ENCODE data around the gene GADD45GIP1.

The GADD45GIP1 gene

DNA sequence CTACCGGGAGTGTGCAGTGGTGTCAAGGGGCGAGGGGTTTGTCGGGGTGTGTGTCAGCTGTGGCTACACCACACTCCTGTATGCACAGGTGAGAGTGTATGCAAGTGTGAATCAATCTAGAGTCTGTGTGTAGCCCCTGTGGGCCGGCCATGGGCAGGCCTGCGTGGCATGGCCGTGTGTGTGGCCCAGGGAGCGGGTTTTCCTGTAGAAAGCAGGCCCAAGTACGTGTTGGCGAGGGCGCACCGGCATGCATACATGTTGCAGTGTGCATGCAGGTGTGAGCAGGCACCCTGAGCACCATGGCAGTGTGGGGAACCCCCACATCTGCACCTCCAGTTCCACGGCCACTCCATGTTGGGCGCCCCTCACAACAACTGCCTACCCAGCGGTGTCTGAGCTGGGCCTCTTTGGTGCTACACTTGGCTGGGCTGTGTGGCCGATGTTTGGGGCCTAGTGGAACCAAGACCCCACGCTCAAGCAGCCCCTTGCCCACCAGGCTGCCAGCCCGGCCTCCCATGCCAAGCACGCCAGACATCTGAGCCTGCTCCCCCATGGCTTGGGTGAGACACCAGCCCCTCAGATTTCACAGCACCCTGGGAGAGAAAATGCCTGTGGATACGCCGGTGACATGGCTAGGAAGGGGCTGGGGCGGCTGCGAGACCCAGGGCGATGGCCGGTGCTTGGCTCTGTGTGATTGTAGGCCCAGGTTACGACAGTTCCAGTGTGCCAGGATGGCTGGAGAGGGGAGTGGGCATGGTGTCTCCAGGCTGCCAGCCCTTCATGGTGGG, 40.4 kb upstream of the GADD45GIP1 start:
- Histone ChIP-seq H3K36me3 (ENCODE audit: insufficient read depth, low read length) (no peaks in the 10 kb centered on the region), H3K9ac (ENCODE audit: low read length) (no peak overlapping the region), H3K4me3 (ENCODE audit: low read depth, low read length, poor library complexity, severe bottlenecking) (no peak overlapping the region), H4K20me1 (ENCODE audit: insufficient read depth, low read length) (no peaks in the 10 kb centered on the region), H3K4me1 (ENCODE audit: insufficient read depth, low read length, severe bottlenecking) (no peaks in the 10 kb centered on the region), H3K9me2 (ENCODE audit: low read depth, low read length) (no peaks in the 10 kb centered on the region), H3K27me3 (ENCODE audit: insufficient read depth, low read length) (peaks cover 10% of the 10 kb centered on the region; the same call in 1 of the 2 replicates), H3K9me3 (ENCODE audit: low read length) (no peaks in the 10 kb centered on the region), H3K27ac (ENCODE audit: low read depth, low read length, poor library complexity, severe bottlenecking) (no peak overlapping the region), H3F3A (ENCODE audit: insufficient read depth, low read length) (no peaks in the 10 kb centered on the region), H3K79me2 (ENCODE audit: insufficient read depth, low read length) (no peaks in the 10 kb centered on the region), H2AFZ (ENCODE audit: low read length) (no peak overlapping the region), H3K4me2 (ENCODE audit: low read length) (no peak overlapping the region)
- TF ChIP-seq EZH2 (IDR thresholded peaks at IDR 0.05; ENCODE audit: borderline replicate concordance, low read length): no peak
- TF ChIP-seq, protein P1, sequence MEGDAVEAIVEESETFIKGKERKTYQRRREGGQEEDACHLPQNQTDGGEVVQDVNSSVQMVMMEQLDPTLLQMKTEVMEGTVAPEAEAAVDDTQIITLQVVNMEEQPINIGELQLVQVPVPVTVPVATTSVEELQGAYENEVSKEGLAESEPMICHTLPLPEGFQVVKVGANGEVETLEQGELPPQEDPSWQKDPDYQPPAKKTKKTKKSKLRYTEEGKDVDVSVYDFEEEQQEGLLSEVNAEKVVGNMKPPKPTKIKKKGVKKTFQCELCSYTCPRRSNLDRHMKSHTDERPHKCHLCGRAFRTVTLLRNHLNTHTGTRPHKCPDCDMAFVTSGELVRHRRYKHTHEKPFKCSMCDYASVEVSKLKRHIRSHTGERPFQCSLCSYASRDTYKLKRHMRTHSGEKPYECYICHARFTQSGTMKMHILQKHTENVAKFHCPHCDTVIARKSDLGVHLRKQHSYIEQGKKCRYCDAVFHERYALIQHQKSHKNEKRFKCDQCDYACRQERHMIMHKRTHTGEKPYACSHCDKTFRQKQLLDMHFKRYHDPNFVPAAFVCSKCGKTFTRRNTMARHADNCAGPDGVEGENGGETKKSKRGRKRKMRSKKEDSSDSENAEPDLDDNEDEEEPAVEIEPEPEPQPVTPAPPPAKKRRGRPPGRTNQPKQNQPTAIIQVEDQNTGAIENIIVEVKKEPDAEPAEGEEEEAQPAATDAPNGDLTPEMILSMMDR (IDR thresholded peaks at IDR 0.05; ENCODE audit: low read length): no peak

DNA sequence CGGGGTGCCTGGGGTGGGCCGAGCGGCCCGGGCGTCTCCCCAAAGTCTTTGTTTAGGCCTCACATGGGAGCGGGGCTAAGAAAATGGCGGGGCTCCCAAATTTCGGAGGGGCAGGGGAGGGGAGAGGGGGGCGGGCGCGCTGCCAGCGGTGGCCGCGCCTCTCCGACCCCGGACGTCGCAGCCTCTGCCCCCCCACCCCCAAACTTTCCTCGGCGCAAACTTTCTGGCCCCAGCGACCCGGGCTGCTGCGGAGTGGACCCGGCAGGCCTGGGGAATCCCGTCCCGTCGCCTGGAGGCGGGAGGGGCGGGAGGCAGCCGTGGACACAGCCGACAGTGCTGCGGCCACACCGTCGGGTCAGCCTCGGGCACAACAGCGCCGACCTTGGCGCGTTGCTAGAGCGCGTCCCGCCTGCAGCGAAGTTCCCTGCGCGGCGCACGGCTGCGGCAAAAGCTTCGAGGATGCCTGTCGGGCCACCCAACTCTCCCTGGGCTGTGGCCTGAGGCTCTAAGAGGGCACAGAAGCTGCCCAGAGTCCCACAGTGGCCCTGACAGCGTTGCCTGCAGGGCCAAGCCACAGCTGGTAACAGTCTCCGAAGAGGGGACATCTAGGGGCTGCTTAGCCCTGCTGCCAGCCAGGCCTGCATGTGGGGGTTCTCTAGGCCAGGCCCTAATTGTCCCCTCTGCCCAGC, 39.5 kb upstream of the GADD45GIP1 start:
- no peak overlapping the region for H3K9ac ChIP-seq (ENCODE audit: low read length)
- H2AFZ ChIP-seq (ENCODE audit: low read length): no peak overlapping the region
- H3K79me2 ChIP-seq (ENCODE audit: insufficient read depth, low read length): no peaks in the 10 kb centered on the region
- no peaks in the 10 kb centered on the region for H3K36me3 ChIP-seq (ENCODE audit: insufficient read depth, low read length)
- H3K9me3 ChIP-seq (ENCODE audit: low read length): no peaks in the 10 kb centered on the region
- no peaks in the 10 kb centered on the region for H3K9me2 ChIP-seq (ENCODE audit: low read depth, low read length)
- no peak for TF ChIP-seq EZH2 (IDR thresholded peaks at IDR 0.05; ENCODE audit: borderline replicate concordance, low read length)
- TF ChIP-seq, protein P1 (IDR thresholded peaks at IDR 0.05; ENCODE audit: low read length): no peak
- peaks cover 10% of the 10 kb centered on the region; the same call in 1 of the 2 replicates for H3K27me3 ChIP-seq (ENCODE audit: insufficient read depth, low read length)
- no peak overlapping the region for H3K27ac ChIP-seq (ENCODE audit: low read depth, low read length, poor library complexity, severe bottlenecking)
- no peaks in the 10 kb centered on the region for H4K20me1 ChIP-seq (ENCODE audit: insufficient read depth, low read length)
- no peaks in the 10 kb centered on the region for H3K4me1 ChIP-seq (ENCODE audit: insufficient read depth, low read length, severe bottlenecking)
- H3F3A ChIP-seq (ENCODE audit: insufficient read depth, low read length): no peaks in the 10 kb centered on the region
- H3K4me2 ChIP-seq (ENCODE audit: low read length): no peak overlapping the region
- no peak overlapping the region for H3K4me3 ChIP-seq (ENCODE audit: low read depth, low read length, poor library complexity, severe bottlenecking)

DNA sequence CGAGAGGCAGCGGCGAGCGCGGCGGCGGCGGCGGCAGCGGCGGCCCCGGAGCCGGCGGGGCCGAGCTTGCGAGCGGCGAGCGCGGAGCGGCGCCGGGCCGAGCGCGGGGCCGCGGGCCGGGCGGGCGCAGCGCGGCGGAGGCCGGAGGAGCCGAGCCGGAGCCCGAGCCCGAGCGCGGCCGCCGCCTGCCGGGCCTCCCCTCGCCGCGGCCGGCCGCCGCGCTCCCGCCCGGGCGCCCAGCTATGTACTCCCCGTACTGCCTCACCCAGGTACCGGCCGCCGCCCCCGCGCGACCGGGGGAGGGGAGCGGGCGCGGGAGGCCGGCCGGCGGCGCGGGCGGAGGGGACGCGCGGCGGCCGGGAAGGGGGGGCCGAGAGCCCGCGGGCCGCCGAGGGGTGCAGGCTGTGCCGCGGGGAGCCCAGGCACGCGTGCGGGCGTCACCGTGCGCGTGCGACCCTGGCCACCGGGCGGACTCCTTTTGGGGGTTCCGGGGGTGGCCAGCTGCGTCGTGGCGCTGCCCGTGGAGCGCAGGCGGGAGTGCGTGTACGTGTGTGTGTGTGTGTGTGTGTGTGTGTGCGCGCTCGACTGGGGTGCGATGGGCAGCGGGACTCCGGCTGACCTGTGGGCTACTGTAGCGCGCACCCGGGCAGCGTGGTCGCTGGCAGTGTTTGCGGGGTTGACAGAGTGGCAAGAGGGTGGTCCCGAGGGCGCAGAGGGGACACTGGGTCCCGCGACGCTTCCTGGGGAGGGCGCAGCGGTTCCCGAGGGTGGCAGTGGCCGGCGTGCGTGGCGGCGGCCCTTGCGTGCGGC, 38.8 kb upstream of the GADD45GIP1 start:
- Histone ChIP-seq H3K4me3 (ENCODE audit: low read depth, low read length, poor library complexity, severe bottlenecking) (no peak overlapping the region), H3K27ac (ENCODE audit: low read depth, low read length, poor library complexity, severe bottlenecking) (no peak overlapping the region), H3K4me1 (ENCODE audit: insufficient read depth, low read length, severe bottlenecking) (no peaks in the 10 kb centered on the region), H3K9ac (ENCODE audit: low read length) (no peak overlapping the region), H3K9me2 (ENCODE audit: low read depth, low read length) (no peaks in the 10 kb centered on the region), H3K36me3 (ENCODE audit: insufficient read depth, low read length) (no peaks in the 10 kb centered on the region), H3K9me3 (ENCODE audit: low read length) (no peaks in the 10 kb centered on the region), H3K27me3 (ENCODE audit: insufficient read depth, low read length) (peaks cover 7% of the 10 kb centered on the region; the same call in 1 of the 2 replicates), H3F3A (ENCODE audit: insufficient read depth, low read length) (no peaks in the 10 kb centered on the region), H2AFZ (ENCODE audit: low read length) (no peak overlapping the region), H3K79me2 (ENCODE audit: insufficient read depth, low read length) (no peaks in the 10 kb centered on the region), H4K20me1 (ENCODE audit: insufficient read depth, low read length) (no peaks in the 10 kb centered on the region), H3K4me2 (ENCODE audit: low read length) (no peak overlapping the region; the same call in 1 of the 2 replicates)
- TF ChIP-seq, protein P1 (IDR thresholded peaks at IDR 0.05; ENCODE audit: low read length): no peak
- no peak for TF ChIP-seq EZH2 (IDR thresholded peaks at IDR 0.05; ENCODE audit: borderline replicate concordance, low read length)
